Ovary (tissue), 3 donors: ENCODE results near the gene STT3B.

ENCODE experiments used
- EP300 ChIP-seq: sonication (generic); formaldehyde crosslinking; IDR thresholded peaks from one replicate; pipeline ENCODE4 v1.6.1; 2017; ENCODE audit warnings: antibody characterized with exemption
- POLR2A ChIP-seq: fragments of 450-650 bp; IDR thresholded peaks from one replicate; pipeline ENCODE4 v1.6.1; 2017; ENCODE audit warnings: antibody characterized with exemption, mild to moderate bottlenecking, moderate library complexity
- TF ChIP-seq, protein P1 (sequence below), 3 donors: fragments of 450-650 bp in 2 of 3; fragments of 200-600 bp in 1 of 3; IDR thresholded peaks; one replicate each; pipeline versions ENCODE4 v1.5.1 to v1.8.0; 2016 to 2022; ENCODE audit warnings: antibody characterized with exemption in 3 of 3, mild to moderate bottlenecking in 1 of 3
- donor health status: DM: no; HTN: no; CAD: no.

DNA sequence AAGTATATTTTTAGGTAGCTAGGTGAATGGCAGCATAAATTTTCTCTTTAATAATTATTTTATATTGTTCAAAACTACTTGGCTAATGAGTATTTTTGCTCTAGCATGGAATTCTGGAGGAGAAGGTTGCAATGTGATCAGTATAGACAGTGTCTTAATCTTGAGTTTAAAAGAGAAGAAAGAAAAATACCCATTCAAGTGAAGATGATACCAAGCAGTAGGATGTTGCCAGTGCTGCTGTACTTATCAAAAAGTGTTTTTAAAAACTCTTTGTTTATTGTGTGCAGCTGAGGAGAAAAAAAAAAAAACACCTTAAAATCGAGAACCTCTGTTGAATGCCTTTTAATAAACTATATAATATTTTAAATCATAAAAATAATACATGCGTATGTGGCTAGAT is 47.9 kb downstream of the STT3B start:
- TF ChIP-seq EP300 (no peak), POLR2A (no peak)
- TF ChIP-seq, protein P1, sequence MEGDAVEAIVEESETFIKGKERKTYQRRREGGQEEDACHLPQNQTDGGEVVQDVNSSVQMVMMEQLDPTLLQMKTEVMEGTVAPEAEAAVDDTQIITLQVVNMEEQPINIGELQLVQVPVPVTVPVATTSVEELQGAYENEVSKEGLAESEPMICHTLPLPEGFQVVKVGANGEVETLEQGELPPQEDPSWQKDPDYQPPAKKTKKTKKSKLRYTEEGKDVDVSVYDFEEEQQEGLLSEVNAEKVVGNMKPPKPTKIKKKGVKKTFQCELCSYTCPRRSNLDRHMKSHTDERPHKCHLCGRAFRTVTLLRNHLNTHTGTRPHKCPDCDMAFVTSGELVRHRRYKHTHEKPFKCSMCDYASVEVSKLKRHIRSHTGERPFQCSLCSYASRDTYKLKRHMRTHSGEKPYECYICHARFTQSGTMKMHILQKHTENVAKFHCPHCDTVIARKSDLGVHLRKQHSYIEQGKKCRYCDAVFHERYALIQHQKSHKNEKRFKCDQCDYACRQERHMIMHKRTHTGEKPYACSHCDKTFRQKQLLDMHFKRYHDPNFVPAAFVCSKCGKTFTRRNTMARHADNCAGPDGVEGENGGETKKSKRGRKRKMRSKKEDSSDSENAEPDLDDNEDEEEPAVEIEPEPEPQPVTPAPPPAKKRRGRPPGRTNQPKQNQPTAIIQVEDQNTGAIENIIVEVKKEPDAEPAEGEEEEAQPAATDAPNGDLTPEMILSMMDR (IDR thresholded peaks at IDR 0.05) = no peak
